Stimulated activated CD4-positive, alpha-beta T cell treated with anti-CD3 and anti-CD28 coated beads, Interleukin-4, amount 100 ng/mL, for 1 hour (primary cell): ENCODE data around the gene SYNJ2BP.
"Not testable (repeated sequence)": the region's sequence is repeated elsewhere in the genome, so short reads cannot be mapped to it uniquely, and the experiment has no call there.

Experiments used
- DNase-seq: peaks from one replicate; pipeline ENCODE4 v3.0.0-alpha.2; 2020

SYNJ2BP gene, protein sequence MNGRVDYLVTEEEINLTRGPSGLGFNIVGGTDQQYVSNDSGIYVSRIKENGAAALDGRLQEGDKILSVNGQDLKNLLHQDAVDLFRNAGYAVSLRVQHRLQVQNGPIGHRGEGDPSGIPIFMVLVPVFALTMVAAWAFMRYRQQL

DNA sequence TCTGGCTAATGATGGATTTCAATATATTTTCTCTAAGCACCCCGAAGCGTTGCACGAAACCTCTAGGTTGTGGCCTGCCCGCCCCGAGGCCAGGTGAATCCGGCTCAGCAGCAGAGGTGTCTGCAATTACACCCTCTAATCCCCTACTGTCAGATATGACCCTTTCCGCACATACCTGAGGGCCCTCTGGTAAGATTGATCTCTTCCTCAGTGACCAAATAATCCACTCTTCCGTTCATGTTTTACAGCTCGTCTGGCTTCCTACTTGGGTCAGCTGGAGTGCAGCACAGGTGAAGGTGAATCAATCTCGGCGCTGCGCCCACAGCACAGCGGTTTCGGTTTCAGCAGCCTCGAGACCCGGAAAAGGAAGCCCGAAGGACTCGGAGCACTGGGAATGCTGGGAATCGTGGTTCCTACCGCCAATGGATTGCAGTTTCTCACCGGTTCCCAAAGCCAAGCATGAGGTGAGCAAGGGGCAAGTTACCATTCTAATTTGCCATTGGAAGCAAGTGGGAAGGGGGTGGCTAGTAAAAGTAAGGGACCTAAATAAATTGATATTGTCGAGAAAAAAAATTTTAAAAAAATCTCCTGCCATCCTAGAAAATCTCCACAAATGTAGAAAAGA, at the start of gene SYNJ2BP:
SYNJ2BP (minus strand) TSS at position 366 of the 625 bp plus-strand sequence; CDS start at position 239, 127 bp downstream.
- DNase-seq, result peak; percentile 49

DNA sequence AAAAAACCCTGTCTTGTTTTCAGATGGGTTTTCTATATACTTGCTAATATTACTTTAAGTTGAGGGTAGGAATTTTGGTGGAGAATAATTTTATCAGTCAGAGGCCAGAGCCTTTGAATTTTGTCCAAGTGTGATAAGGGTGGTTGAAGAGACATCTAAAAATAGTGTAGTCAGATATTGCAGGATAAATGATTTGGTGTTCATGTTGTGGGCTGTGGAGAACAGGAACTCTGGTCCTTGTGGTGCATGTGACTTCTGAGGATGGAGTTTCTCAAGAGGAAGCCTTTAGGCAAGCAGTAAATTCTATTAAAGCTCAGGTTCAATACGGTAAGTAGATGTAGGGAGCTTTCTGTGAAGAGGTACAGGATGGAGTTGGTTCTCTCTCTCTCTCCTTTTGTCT, 37.8 kb upstream of the SYNJ2BP start:
- no peak for DNase-seq

DNA sequence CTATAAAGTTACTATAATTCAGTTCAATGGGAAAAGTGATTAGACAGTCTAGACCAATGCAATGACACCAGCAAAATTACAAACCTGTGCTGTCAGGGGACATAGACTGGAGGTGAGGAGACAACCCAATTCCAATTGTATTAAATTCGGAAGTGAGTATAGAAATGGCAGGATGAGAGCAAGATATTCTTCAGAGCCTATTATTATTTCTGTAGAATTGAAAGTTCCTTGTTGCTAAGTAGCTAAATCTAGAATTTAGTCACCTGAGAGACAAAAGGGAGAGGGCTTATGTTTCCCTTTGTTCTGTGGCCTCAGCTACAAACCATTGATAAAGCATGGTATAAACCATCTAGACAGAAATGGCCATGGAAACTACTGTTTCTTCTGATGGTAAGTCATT, 35.0 kb upstream of the SYNJ2BP start, which contains the start of gene ADAM21:
ADAM21 (plus strand) TSS at position 301 of the 400 bp plus-strand sequence. CDS start 5,326 bp downstream, outside the sequence.
- no peak for DNase-seq

DNA sequence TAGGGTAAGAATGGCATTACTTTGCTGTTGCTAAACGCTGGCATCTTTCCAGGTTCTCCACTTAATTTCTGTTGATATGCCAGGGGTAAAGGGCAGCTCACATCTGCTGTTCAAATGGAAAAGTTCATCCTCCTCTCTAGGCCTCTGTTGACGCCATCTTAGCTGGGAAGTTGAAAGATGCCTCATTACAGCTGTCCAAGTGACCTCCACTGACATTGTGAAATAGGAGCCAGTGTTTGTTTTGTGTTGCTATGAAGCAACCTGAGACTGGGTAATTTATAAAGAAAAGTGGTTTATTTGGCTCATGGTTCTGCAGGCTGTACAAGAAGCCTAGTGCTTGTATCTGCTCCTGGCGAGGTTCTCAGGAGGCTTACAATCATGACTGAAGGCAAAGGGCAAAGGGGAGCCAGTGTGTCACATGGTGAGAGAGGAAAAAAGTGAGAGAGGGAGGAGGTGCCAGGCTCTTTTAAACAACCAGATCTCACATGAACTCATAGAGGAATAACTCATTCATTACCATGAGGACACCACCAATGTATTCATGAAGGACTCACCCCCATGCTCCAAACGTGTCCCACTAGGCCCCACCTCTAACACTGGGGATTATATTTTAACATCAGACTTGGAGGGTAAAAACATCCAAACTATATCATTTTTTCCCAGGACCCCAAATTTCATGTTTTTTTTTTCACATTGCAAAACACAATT, 31.9 kb upstream of the SYNJ2BP start:
- DNase-seq, result no peak

DNA sequence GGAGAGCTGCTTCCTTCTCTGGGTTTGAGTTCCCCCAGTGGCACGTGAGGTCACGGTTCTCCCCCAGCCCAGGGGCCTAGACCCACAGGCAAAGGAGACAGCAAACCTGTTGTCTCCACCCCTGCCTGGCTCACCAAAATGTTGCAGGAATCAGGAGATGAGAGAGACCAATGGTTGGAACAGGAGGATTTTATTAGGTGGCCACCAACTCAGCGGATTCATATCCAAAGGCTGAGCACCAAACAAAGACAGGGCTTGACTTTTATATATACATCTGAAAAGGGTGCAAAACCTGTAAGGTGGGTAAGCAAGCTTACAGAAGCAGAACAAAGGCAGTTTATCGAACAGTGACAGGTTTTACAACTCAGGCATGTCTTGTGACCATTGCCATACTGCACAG, 25.9 kb upstream of the SYNJ2BP start:
- no peak for DNase-seq

DNA sequence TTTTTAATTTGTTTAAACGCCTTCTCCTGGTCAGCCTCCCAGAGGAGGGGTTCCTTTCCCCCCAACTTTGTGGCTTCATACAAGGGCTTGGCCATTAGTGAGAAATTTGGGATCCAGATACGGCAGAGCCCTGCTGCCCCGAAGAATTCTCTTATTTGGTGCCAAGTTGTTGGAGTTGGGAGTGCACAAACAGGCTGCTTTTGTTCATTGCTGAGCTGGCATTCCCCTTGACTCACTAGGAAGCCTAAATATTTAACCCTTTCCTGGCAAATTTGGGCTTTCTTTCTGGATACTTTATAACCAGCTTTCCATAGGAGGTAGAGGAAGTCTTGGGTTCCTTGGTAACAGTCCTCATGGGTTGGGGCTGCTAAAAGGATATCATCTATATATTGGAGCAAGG, 24.8 kb upstream of the SYNJ2BP start:
- DNase-seq, result no peak

DNA sequence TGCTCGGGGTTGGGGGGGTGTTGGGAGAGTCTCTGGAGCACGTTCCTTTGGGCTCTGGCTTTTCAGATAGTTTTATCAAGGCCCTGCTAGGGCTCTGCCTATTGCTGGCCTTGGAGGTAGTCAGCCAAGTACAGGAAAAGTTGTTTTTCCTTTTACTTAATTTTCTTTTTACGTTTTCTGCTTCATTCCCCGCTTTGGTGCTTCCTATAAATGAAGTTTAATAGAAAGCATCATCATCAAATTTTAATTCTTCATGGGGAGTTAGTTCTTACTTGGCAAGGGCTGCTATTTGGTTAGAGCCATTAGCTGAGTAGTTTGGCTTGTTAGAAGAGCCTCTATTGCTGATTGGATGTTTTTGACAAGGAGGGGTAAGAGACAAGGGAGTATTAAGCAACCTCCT, 20.0 kb upstream of the SYNJ2BP start:
- DNase-seq, result no peak

DNA sequence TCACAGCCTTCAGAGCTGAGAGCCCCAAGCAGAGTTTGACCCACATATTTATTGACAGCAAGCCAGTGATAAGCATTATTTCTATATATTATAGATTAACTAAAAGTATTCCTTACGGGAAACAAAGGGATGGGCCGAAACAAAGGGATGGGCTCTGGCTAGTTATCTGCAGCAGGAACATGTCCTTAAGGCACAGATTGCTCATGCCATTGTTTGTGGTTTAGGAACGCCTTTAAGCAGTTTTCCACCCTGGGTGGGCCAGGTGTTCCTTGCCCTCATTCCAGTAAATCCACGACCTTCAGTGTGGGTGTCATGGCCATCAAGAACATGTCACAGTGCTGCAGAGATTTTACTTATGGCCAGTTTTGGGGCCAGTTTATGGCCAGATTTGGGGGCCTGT, 9.7 kb upstream of the SYNJ2BP start:
- not testable (repeated sequence) for DNase-seq

DNA sequence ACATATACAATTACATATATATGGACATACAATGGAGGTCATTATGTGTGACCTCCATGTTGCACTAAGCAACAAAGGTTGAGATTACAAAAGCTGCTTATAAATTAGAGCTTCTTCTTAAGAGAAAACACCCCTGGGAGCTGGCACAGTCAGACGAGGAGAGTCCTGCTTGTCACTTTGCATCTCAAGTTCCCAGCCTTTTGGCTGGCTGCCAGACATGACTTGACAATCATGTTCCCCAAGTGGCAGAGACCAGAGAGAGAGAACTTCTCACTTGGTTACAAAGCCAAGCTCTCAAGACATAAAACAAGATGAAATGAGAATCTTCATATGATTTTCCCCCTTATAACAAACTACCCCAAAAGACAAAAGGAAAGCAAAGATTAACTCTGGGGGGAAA, 8.5 kb upstream of the SYNJ2BP start:
- DNase-seq, result no peak

DNA sequence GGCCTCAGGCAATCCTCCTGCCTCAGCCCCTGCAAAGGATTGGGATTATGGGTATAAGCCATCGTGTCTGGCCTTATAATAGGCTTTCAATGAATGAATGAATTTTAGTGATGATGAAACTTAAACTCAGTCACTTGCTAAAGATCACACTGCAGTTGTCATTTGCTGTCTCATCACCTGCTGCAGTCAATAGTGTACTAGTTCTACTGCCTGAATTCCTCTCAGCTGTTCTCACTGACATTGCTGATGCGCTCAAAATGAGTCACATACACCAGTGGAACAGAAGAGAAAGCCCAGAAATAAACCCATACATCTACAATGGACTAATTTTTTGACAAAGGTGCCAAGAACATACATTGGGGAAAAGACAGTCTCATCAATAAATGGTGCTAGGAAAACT, 5.6 kb upstream of the SYNJ2BP start:
- no peak for DNase-seq

DNA sequence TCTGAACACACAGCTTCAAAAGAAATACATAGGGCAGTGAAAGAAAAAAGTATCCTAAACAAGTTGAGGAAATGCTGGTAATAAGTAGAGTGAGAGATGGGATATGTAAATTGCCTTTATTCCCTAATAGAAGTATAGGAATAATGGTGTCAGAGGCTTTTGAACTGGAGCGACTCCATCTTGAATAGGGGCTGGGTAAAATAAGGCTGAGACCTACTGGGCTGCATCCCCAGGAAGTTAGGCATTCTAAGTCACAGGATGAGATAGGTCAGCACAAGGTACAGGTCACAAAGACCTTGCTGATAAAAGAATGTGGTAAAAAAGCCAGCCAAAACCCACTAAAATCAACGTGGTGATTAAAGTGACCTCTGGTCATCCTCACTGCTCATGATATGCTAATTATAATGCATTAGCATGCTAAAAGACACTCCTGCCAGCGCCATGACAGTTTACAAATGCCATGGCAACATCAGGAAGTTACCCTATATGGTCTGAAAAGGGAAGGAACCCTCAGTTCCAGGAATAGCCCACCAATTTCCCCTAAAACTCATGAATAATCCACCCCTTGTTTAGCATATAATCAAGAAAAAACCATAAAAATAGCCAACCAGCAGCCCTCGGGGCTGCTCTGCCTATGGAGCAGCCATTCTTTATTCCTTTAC, 2.5 kb upstream of the SYNJ2BP start:
- DNase-seq, result not testable (repeated sequence)

DNA sequence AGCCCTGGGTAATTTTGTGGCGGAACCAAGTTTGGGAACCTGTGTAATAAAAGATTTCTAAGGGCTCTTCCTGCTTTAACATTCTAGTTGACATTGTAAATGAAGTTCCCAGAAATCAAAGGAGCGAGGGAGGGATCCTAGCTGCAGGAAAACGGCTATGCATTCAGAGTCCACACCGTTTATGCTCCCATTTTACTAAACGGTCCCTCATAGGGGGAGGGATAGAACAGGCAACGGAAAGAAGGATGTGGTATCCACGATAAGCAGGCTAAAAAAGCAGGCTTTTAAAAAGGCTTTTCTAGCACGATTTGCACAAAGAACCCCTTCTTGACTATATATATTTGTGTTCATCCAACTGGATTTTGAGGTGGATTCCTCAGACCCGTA, 559 bp downstream of the SYNJ2BP start:
- DNase-seq, result no peak

DNA sequence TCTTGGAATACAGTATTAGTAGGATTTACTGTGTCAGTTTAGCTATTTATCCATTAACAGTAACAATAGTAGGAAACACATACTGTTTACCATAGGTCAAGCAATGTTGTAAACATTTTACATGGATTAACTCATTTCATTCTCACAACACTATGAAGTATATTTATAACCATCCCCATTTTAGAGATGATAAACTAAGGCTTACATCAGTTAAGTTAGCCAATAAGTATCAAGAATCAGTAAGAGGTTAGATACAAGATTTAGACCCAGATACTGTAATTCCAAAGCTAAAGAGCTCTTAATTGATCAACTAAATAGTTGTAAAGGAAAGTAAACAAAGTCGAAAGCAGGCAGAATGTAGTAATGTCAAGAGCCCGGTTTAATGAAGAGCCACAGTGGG, 1.1 kb downstream of the SYNJ2BP start:
- DNase-seq, result no peak

DNA sequence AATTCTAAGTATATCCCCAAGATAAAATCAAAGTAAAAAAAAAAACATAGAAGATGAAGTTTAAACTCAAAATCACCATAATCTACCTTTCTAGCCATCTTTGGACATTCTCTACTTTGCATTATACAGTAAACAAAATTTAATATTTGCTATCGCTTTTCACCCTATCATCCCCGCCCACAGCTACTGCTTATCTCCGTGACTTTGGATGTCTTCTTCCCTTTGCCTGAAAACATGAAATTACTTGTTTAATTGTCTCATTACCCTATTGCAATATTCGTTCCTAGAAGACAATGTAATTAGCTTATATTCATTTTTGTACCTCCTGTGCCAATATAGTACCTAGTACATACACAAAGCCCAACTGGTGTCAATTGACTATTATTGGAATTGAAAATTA, 9.3 kb downstream of the SYNJ2BP start:
- DNase-seq, result no peak

DNA sequence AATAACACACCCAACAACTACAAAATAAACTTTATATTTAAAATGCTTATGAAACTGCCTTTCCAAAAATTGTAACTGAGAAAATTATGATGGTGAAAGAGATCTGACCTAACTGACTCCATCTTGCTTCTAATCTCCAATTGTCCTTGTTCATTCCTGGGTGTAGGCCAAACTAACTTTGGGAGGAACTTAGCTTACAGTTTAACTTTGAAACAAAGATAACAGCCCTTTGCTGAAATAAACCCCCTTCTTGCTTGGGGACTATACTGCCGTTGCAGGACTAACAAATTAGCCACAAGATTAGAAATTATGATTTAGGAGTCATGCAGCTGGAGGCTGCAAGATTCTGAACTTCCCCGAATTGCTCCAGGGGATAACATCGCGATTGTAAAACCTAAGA, 10.7 kb downstream of the SYNJ2BP start:
- not testable (repeated sequence) for DNase-seq

DNA sequence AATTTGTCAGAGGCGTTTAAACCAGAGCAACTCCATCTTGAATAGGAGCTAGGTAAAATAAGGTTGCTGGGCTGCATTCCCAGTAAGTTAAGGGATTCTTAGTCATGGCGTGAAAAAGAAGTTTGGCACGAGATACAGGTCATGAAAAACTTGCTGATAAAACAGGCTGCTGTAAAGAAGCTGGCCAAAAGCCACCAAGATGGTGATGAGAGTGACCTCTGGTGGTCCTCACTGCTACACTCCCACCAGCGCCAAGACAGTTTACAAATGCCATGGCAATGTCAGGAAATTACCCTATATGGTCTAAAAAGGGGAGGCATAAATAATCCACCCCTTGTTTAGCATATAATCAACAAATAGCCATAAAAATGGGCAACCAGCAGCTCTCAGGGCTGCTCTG, 13.6 kb downstream of the SYNJ2BP start:
- DNase-seq, result not testable (repeated sequence)

DNA sequence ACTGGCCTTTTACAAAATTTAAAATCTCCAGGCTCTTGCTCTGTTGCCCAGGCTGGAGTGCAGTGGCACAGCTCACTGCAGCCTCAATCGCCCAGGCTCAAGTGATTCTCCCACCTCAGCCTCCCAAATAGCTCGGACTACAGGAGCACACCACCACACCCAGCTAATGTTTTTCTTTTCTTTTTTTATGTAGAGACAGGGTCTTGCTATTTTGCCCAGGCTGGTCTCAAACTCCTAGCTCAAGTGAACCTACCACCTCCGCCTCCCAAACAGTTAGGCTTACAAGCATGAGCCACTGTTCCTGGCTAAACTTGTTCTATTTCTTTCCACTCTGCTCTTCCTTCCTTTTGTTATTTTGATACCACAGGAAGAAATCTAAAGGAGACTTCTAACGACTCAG, 15.2 kb downstream of the SYNJ2BP start:
- no peak for DNase-seq

DNA sequence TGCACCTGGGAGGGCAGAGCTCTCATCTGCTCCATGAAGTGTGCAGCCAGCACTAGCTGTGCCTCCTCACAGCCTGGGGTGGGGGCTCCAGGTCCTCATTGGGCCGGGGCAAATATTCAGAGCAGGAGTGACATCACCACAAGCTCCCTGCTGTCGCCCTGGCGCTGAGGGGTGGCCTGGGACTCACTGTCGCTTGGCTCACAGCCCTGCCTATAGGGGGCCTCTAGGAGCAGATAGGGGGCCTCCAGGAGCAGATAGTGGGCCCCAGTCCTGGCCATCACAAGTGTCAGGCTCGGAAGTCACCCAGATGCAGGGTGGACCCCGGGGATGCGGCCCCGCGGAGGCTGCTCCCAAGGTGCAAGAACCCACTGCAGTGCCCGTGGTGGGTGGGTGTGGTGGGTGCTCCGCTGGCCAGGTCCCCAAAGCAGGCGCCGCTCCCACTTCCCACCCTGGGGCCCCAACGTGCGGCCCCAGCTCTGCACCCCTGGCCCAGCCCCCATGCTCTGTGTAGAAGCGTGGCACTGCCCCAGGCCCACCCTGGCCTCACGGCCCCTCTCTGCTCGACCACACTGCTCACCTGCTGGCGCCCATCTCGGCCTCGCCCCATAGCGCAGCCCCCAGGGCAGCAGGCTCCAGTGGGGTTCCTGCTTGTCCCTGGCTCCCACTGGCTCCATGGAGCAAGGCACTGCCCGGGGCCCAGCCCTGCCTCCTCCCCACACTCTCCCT, 18.0 kb downstream of the SYNJ2BP start:
- DNase-seq, result no peak

DNA sequence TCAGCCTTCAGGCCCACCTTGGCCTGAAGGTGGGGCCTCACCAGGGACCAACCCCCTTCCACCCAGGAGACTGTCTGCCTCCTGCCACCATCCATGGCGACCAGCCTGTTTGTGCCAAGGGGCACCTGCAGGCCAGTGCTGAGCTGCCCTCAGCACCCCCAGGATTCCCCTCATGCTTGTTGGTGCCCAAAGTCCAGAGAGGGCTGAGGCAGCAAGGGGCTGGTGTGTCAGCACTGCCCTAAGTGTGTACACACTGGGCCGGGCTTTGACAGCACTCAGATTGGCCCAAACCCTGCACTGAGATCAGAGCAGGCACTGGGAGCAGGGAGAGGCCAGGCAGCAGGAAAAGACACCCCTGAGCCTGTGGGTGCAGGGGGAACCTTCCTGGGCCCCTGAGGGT, 18.6 kb downstream of the SYNJ2BP start:
- no peak for DNase-seq

DNA sequence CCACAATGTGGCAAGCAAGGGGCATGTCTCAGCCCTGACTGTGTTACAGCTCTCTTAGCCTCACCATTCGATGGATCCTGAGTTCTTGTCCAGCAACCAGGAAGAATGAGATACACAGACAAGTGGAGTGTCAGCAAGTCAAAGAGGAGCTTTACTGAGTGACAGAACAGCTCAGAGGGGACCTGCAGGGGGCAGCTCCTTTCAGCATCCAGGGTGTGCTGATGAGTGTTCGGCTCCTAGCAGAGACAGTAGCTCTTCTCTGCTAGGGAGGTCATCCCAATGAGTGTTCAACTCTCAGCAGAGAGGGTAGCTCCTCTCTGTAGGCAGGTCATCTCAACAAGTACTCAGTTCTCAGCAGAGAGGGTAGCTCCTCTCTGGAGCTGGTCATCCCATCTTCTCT, 19.1 kb downstream of the SYNJ2BP start:
- no peak for DNase-seq

DNA sequence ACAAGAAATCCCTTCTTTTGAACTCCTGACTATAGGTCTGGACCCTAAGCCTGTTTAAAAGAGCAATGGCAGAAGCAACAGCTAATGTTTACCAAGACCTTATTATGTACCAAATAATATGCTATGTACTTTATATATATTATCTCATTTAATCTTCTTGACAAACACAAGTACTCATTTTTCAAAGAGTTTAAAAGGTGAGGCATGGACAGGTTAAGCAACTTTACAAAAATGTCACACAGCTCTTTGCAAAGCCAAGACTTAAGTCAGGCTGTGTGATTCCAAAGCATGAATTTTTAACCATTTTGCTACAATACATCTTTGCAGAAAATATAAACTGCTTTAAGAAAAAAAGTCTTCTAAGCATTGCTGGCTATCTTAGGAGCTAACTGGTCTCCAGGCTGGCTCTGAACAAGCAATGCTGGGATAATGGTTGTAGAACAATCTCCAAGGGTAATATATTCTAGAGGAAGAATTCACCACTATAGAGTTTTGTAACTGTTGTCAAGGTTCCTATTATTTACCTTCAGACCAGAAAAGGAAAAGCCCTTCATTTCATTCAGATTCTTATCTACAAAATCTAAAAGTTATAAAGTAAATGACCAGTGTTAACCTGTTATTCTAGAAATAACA, 22.1 kb downstream of the SYNJ2BP start:
- DNase-seq, result no peak

DNA sequence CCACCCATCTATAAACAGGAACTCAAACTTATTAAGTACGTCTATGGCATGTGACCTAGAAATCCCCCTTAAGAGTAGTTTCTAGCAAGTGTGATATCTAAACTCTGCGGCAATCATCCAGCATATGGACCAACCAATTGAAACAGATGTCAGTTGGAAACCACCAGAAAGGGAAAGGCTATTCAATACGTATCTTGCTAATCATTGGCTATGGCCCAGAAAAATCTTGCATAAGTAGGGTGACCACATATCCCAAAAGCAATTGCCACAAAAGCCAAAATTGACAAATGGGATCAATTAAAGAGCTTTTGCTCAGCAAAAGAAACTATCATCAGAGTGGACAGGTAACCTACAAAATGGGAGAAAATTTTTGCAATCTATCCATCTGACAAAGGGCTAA, 24.2 kb downstream of the SYNJ2BP start:
- no peak for DNase-seq
